GDM1 (cell line): ENCODE data around the gene LRRC8B.
"Not testable (repeated sequence)": the region's sequence is repeated elsewhere in the genome, so short reads cannot be mapped to it uniquely, and the experiment has no call there.

Experiments used
- DNase-seq: peaks from one replicate; lab custom pipeline; 2025; lab: John Stamatoyannopoulos, UW

LRRC8B gene

DNA sequence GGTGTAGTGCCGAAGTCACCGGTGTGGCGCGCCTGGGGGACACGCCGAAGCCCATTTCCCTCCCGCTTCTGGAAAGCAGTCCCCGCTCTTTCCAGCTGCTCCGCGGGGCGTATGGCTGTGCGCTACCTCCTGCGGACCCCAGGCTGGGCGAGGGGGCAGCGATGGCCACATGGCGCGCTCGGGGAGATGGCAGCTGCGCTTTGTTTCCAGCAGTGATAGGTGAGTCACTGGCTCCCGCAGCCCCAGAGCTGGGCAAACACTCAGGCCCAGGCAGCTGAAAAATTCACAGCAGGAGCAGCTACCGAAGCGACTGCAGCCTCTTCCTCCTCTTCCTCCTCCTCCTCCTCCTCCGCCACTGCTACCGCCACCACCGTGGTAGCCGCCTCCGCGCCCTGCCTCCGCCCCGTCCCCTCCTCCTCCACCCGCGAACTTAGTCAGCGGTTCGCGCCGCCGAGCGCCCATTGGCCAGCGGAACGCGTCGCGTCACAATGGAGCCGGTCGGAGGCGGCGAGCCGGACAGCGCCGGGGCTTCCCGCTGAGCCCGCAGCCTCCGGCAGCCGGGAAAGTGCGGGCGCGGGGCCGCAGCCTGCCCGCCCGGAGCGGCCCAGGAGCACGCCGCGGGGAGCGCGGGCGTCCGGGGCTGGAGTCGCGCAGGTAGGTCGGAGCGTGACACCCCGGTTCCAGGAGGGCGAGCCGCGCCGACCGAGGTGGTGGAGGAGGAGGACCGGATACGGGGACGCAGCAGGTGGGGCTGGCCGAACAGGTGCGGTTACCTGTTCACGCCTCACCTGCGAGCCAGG, at the start of gene LRRC8B:
Gene LRRC8B (plus strand): TSS at position 461 of the 800 bp plus-strand sequence. CDS start 57,822 bp downstream, outside the sequence.
- DNase-seq, result peak; percentile 90

- DNase-seq, result no peak
These were observed 49.4 kb upstream of the LRRC8B start for GRCh38 chr1:89475269-89475668.

DNA sequence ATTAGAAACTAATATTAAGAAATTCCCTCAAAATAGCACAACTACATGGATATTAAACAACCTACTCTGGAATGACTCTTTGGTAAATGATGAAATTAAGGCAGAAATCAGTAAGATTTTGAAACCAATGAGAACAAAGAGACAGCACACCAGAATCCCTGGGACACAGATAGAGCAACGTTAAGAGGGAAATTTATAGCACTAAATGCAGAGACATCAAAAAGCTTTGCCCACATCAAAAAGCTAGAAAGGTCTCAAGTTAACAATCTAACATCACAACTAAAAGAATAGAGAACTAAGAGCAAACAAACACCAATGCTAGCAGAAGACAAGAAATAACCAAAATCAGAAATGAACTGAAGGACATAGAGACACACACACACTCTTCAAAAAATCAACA, 48.6 kb upstream of the LRRC8B start:
- DNase-seq, result no peak

DNA sequence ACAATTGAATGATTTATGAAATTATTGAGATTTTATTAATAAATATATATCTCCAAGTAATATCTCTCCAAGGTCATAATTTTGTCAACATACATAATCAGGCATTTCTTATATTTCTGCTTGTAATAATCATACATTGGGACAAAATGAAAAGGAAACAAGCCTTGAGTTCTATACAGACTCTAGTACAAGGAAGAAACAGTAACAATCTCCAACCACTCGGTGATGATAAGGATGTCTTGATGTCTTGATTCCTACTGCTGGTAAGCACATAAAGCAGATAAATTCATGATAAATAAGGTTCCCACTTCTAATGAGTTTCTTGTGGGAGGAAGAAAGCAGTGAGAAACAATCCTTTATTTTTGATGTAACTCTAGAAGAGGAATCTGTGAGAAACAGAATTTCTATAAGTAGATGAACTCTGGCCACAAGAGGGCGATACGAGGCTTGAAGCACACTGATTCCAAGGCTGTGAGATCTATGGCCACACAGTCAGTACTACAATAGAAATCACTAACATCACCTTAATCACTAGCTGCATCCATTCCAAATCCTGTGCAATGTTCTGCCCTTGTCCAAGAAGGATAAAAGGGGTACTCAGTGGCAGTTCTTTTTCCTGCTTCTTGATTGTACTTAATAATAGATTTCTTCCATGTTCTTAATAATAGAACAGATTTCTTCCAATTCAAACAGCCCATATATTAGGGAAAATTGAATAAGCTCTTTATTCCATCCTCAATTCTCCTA, 41.4 kb upstream of the LRRC8B start:
- DNase-seq, result peak; percentile 71

GRCh38 chr1:89483757-89484077, 40.9 kb upstream of the LRRC8B start:
- no peak for DNase-seq

- peak; percentile 21 for DNase-seq
These were observed 40.3 kb upstream of the LRRC8B start for GRCh38 chr1:89484092-89485038.

GRCh38 chr1:89487972-89488371, 36.7 kb upstream of the LRRC8B start:
- DNase-seq, result no peak

DNA sequence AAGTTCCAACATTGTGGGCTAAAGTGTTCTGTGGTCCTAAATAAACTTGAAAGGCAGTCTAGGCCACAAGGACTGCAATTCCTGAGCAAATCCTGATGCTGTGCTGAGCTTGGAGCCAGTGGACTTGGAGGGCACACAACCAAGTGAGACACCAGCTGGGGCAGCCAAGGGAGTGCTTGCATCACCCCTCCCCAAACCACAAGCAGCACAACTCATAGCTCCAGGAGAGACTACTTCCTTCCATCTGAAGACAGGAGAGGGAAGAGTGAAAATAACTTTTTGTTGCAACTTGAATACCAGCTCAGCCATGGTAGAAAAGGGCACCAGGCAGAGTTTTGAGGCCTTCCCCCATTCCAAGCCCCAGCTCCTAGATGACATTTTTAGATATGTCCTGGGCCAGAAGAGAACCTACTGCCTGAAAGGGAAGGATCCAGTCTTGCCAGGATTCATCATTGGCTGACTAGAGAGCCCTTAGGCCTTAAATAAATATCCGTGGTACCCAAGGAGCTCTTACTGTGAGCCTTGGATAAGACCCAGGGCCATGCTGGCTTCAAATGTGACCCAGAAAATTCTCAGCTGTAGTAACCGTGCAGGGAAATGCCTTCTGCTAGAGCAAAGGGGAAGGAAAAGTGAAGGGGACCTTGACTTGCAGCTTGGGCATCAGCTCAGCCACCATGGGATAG, 35.4 kb upstream of the LRRC8B start:
- DNase-seq, result peak; percentile 65

DNA sequence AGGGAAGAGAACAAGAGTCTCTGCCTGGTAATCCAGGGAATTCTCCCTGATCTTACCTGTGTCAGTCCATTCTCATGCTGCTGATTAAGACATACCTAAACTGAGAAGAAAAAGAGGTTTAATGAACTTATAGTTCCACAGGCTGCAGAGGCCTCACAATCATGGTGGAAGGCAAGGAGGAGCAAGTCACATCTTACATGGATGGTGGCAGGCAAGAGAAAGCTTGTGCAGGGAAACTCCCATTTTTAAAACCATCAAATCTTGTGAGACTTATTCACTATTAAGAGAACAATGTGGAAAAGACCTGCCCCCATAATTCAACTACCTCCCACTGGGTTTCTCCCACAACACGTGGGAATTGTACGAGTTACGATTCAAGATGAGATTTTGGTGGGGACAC, 34.2 kb upstream of the LRRC8B start:
- DNase-seq, result no peak

GRCh38 chr1:89499320-89499719, 25.3 kb upstream of the LRRC8B start:
- no peak for DNase-seq

GRCh38 chr1:89502042-89502441, 22.6 kb upstream of the LRRC8B start:
- no peak for DNase-seq

DNA sequence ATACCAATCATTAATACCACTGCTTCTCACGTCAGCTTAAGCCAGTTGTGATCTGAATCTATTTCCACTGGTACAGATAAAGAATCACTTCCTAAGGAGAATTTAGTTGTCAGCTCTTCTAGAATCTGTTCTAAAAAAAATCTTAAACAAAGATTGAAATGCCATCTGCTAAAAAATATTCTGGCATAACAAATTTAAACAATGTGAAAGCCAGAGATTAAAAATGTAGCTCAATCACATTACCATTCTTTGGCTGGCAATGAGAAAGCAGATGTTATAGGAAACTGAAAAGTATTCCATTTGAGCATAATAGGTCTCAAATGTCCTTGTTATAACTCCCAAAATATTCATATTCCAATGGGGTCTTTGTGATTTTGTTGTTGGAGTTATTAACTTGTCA, 21.7 kb upstream of the LRRC8B start:
- no peak for DNase-seq

DNA sequence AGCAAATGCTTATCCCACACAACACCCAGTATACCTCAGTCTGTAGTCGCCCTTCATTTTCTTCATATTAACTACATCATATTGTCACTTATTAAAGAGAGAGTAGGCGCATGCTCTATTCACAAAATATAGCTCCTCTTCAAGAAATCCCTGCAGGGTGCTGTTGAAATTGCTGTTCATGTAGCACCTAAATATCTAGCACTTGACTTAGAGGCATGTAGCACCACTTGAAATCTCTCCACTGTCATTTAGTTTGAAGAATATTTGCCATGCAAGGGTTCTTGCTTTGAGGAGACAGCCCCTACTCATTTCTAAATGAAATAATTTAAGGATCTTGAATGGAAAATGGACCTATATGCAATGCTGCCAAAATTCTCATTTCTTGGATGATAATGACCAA, 20.9 kb upstream of the LRRC8B start:
- DNase-seq, result no peak

DNA sequence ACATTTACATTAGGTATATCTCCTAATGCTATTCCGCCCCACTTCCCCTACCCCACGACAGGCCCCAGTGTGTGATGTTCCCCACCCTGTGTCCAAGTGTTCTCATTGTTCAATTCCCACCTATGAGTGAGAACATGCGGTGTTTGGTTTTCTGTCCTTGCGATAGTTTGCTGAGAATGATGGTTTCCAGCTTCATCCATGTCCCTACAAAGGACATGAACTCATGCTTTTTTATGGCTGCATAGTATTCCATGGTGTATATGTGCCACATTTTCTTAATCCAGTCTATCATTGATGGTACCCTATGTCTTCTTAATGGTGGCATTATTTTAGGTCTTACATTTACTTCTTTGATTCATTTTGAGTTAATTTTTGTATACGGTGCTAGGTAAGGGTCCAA, 14.6 kb upstream of the LRRC8B start:
- DNase-seq, result not testable (repeated sequence)

DNA sequence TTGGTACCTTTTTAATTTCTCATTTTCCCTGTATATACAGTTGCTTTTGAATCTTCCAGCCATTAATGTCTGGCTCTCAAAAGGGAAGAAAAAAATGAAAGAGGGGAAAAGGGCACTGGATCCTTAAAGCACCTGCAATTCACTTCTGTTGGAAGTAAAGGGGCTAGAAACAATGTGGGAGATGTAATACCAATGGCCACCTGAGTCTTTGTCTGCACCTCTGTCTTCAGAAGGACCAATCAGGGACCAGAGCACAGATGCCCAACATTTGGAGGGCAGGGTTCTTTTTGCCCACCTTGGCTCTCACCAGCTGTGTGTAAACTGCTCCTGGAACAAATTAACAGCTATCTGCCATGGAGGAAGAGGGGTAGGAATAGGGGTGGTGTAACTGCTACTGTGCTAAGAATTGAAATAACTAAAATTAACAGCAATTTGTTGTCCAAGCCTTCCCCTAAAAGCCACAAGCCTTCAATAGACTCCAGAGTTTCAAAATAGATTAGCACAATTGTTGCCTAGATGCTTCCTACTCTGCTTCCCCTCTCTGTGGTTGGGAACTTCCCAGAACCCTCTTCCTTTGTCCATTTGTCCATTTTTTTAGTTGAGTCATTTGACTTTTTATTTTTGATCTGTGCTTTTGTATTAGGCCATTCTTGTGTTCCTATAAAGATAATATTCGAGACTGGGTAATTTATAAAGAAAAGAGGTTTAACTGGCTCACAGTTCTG, 11.5 kb upstream of the LRRC8B start:
- no peak for DNase-seq

- DNase-seq, result no peak
These were observed 8.6 kb upstream of the LRRC8B start for GRCh38 chr1:89516055-89516454.

GRCh38 chr1:89518221-89518631, 6.4 kb upstream of the LRRC8B start:
- no peak for DNase-seq

- DNase-seq, result peak; percentile 60
These were observed 4.8 kb upstream of the LRRC8B start for GRCh38 chr1:89519779-89520358.

GRCh38 chr1:89521977-89522376, 2.7 kb upstream of the LRRC8B start:
- not testable (repeated sequence) for DNase-seq

DNA sequence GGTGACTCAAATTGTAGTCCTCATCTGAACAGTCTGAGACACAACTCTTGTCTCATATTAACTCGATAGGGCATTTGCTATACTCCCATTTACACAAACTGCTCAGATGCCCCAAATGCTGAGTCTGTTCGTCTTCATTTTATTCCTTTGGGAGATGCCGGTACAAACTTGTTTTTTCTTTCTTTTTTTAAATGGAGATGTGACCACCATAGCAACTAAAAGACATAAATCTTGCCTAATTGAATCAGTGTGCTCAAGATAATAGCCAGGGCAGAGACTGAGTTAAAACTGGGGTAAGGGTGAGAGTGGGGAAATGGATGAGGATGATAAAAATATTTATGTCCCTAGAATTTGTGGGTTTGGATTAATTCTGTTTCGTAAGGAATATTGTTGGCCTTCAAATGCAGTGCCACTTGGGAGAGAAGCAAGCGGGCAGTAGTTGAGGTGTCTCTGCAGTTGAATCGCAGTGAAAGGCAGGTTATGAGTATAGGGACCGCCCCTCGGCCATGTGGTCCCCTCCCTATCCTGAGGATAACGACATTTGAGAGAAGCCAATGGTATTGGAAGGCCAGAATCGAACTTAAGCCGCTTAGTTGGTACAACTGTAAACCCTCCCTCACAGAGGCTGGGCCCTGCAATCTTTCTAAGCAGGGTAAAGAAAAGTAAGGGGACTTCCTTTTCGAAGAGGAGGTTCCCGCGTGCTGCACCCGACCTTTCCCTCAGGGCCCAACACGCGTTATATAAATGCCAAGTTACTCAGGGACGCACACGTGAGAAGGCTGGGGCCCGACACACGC, 859 bp upstream of the LRRC8B start:
- DNase-seq, result peak; percentile 80
